HG03520 (cell line): ENCODE results near the gene PAIP2B.
"Not testable (repeated sequence)": the region's sequence is repeated elsewhere in the genome, so short reads cannot be mapped to it uniquely, and the experiment has no call there.

Source experiments
- ATAC-seq: cut with Tn5 transposase; IDR thresholded peaks from one replicate; pipeline ENCODE4 v1.9.1; 2021; ENCODE audit warnings: mild to moderate bottlenecking, moderate library complexity; ENCODE audit not compliant: unreplicated experiment

The PAIP2B gene

DNA sequence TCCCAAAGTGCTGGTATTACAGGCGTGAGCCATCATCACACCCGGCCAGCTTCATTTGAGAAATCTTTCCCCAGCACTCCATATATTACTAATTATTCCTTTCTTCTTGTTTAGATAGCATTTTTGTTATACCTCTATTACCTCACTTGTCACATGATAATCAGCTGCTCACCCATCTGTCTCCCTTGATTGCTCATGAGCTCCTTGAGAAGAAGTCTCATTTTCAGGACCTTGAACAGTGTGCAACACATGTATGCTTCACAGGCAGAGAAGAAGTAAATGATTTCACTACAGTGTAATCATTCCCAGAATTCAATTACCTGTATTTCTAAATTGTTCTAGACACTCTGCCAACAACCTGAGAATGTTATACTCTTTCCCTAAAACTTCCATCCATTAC is 6.2 kb downstream of the PAIP2B start:
- ATAC-seq = no peak

DNA sequence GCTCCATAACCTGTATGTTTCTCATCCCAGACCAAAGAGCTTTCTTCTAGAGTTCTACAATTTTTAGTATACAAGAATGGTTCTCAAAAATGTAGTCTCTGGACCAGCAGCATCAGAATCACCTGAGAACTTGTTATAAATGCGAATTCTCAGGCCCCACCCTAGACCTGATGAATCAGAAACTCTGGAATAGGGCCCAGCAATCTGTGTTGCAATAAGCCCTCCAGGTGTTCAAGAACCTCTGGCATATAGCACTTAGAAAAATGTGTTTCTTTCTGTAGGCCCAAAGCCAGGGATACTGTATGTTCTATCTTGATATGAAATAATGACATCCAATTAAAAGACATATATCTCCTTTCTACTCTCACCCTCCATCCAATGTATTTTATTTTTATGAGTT is 10.4 kb downstream of the PAIP2B start:
- no peak for ATAC-seq

DNA sequence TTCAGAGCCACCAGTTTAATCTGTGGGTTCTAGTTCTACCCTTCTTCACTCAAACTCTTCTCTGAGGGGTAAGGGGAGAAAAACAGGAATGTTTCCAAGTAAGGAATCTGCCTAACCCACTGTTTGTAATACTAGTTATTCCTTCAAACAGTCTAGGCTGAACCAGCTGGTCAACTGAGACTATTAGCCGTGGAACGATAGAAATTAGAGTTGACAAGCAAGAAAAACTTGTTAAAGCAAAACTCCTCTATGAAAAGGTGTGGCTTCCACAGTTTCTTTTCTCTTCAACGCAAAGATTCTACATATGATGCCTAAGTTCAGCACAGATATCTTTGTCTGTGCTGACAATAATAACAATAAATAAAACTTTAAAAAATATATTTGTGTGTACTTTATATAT is 11.5 kb downstream of the PAIP2B start:
- ATAC-seq = no peak

- ATAC-seq = no peak
These were observed 14.6 kb downstream of the PAIP2B start for GRCh38 chr2:71212336-71212735.

- no peak for ATAC-seq
These were observed 16.6 kb downstream of the PAIP2B start for GRCh38 chr2:71210292-71210691.

GRCh38 chr2:71208756-71209155 is 18.1 kb downstream of the PAIP2B start:
- ATAC-seq = no peak

DNA sequence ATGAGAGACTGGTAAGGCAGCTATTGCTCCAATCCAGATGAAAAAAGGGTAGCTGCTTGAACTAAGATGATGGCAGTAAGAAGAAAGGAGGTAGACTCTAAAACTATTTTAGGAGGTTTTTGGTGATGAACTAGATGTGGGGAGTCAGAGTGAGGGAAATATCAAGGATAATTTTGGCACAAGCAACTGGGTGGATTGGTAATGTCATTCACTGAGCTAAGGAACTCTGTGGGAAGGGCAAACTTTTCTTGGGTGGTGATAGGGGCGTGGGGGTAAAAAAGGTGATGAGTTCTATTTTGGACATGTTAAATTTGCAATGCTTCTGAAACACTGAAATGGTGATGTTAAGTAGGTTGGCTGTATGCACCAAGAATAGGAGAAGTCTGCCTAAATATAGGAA is 19.3 kb downstream of the PAIP2B start:
- no peak for ATAC-seq

GRCh38 chr2:71206271-71206670 is 20.6 kb downstream of the PAIP2B start:
- ATAC-seq = no peak

DNA sequence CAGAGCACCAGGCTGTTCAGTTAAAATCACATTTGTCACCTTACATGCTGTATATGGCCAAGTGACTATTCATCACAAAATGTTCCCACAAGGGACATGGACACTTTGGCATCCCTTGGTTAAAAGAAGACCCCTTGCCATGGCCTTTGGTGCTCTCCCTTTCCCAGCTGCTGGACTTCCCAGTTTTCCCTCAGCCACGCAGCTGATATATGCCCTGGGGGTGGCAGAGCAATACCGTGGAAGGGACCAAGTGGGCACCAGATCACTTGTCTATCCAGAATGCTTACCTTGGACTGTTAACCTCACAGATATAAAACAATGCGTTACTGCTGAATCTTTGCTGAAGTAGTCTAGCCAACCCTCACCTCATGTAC is 35.3 kb downstream of the PAIP2B start:
- ATAC-seq = no peak

DNA sequence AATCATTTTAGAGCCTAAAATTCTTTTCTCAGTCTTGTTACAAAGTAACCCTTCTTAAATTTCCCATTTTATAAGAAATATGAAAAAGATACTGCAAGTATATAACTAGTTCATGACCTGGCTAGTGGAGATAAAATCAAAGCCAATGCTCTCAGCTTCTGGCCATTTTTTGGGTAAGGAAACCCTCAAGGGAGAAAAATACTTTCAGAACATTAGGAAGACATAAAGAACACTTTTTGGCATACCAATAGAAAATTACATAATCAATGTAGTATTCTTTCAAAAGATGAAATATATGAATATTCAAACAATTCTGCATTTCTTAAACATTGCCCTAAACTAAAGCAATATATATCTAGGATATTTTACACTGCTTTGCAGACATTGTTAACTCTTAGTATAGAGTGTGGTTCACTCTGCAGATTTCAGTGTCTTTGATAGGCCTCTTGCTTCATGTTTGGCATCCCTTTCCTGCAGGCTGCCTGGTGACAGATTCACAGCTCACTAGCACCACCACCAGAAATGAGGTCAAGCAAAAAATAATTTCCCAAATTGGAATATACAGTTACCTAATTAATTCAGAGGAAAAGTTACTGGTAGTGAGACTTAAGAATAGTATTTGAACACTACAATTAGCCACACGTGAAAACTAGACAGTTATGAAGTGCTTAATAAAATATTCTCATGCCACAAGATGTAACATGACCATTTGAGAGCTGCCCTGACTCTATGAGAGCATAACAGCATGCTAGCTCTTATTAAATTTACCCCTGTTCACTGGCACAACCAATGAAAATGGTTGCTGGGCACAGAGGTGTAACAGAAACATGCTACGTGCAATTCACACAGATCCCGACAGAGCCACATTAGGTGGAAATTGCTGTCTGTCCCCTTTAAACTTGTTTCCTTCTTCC is 36.0 kb downstream of the PAIP2B start:
- no peak for ATAC-seq

GRCh38 chr2:71187589-71187988 is 39.3 kb downstream of the PAIP2B start:
- no peak for ATAC-seq

- ATAC-seq = no peak
These were observed 39.9 kb downstream of the PAIP2B start for GRCh38 chr2:71186973-71187372.

DNA sequence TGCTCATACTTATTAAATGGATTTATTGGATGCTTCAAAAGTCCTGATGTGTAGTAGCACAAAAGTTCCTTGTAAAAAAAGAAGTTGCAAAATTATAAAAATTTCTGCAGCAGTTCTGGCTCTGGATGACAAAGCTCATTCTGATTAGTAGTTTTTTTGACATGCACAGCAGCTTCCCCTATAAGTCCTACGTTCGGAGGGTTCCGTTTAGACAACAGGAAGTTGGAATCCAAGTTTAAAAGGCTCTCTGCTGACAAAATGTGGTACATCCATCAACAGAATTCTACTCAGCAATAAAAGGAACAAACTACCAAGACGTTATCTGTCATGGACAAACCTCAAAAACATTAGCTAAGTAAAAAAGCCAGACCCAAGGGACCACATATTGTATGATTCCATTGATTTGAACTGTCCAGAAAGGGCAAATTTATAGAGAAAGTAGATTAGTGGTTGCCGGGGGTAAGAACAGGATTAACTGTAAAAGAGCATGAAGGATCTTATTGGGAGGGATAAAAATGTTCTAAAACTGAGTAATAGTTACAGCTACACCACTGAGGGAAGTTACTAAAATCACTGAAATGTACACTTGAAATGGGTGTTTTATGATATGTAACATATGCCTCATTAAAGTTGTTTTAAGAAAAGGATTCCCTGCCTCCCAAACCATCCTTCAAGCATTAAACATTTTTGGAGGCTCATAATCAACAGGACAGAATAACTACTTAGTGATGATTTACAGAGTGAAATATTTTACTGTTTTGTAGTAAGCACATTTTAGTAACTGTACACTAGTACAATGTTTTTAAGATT is 43.4 kb downstream of the PAIP2B start:
- ATAC-seq = not testable (repeated sequence)

- ATAC-seq = no peak
These were observed 45.6 kb downstream of the PAIP2B start for GRCh38 chr2:71181316-71181715.

- not testable (repeated sequence) for ATAC-seq
These were observed 48.1 kb downstream of the PAIP2B start for GRCh38 chr2:71178836-71179235.

- no peak for ATAC-seq
These were observed 52.7 kb downstream of the PAIP2B start for GRCh38 chr2:71174207-71174606.

DNA sequence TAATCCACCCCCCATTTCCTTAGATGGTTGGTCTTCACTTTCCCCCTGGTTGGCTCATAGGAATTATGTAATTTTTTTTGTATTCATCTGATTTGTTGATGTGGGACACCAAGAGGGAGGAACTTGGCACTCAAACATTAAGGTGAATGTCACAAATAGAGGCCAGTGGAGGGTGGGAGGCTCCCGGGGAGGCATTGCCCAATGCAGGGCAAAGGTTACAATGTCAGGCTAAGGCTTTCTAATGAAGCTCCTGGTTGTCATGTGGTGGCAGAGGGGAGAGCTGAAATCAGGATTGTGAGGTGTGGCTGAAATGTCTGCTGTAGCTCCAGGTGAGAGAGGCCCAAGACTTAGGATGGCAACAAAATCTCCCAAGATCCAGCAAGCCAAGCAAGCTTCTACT is 53.8 kb downstream of the PAIP2B start:
- no peak for ATAC-seq

DNA sequence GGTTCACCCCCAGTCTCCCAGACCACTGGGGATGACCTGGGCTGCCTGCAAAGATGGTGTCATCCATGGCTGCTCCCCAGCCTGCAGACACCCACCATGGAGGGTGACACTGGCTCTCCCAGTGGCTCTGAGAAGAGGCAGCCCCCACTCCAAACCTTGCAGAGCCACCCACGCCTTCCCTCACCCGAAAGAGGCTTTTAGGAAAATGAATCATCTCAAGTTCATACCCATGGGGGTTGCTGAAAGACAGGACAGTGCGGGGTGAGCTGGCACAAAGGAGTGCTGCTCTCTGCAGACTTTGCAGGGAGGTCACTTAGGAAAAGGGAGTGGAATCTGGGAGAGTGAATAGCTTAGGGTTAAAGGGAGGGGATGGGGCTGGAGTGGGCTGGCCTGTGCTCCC is 60.1 kb downstream of the PAIP2B start:
- no peak for ATAC-seq

DNA sequence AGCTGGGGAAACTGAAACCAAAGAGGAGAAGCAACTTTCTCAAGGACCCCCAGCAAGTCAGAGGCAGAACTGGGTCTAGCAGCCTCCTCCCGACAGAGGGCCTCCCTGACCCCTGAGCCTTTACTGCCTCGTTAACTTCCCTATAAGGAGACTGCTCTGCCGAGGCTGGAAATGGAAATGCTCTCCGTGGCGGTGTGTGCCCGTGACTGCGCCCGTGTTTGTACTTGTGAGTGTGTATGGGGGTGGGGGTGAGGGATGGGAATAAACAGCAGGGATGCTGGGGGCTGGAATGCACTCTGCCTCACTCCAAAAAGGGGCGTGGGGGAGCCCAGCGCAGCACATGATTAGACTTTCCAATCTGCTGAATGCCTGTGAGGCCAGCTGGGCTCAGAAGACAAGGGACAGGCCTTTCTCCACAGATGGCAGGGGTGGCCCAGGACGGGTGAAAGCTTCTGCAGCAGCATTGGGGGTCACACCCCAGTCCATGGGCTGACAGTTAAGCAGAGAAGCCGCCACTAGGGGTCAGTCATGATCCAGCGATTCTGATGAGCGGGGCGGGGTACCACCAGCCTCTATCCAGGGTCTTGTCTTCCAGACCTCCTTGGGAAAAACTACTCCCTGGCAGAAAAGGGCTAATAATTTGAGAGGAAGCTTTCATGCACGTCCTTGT is 69.6 kb downstream of the PAIP2B start:
- ATAC-seq = no peak

GRCh38 chr2:71156573-71156972 is 70.3 kb downstream of the PAIP2B start:
- ATAC-seq = no peak

- ATAC-seq = no peak
These were observed 71.1 kb downstream of the PAIP2B start for GRCh38 chr2:71155846-71156245.

GRCh38 chr2:71154798-71155197 is 72.1 kb downstream of the PAIP2B start:
- peak; percentile 89 for ATAC-seq
